GM19035 (cell line): ENCODE results near the gene P3H3.

ENCODE experiments used
- ATAC-seq: cut with Tn5 transposase; IDR thresholded peaks from one replicate; pipeline ENCODE4 v1.9.1; 2021; ENCODE audit not compliant: unreplicated experiment

The P3H3 gene, protein sequence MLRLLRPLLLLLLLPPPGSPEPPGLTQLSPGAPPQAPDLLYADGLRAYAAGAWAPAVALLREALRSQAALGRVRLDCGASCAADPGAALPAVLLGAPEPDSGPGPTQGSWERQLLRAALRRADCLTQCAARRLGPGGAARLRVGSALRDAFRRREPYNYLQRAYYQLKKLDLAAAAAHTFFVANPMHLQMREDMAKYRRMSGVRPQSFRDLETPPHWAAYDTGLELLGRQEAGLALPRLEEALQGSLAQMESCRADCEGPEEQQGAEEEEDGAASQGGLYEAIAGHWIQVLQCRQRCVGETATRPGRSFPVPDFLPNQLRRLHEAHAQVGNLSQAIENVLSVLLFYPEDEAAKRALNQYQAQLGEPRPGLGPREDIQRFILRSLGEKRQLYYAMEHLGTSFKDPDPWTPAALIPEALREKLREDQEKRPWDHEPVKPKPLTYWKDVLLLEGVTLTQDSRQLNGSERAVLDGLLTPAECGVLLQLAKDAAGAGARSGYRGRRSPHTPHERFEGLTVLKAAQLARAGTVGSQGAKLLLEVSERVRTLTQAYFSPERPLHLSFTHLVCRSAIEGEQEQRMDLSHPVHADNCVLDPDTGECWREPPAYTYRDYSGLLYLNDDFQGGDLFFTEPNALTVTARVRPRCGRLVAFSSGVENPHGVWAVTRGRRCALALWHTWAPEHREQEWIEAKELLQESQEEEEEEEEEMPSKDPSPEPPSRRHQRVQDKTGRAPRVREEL

DNA sequence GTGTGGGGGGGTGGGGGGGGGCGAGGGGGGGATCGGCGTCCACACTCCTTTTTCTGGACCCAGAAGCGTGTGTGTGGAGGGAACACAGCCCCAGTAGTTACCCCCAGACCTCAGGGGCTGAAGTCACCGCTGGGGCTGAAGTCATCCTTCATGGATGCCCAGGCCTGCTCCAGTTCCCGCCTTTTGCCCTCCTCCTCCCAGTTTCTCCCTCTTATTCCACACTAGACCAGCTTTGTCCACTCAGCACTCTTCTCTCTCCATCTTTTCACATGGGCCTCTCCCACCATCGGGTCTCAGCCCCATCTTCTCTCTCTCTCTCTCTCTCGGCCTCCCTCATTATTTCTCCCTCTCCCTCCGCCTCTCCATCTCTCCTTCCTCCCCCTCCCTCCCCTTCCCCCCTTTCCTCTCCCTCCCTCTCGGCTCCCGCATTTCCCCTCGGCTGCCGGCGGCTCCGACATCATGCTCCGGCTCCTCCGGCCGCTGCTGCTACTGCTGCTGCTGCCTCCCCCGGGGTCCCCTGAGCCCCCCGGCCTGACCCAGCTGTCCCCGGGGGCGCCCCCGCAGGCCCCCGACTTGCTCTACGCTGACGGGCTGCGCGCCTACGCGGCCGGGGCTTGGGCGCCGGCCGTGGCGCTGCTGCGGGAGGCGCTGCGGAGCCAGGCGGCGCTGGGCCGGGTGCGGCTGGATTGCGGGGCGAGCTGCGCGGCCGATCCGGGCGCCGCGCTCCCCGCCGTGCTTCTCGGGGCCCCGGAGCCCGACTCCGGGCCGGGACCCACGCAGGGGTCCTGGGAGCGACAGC, at the start of gene P3H3:
Gene P3H3 (plus strand): TSS at position 426 of the 799 bp plus-strand sequence. CDS start 34 bp downstream, at position 460.
- no peak for ATAC-seq

DNA sequence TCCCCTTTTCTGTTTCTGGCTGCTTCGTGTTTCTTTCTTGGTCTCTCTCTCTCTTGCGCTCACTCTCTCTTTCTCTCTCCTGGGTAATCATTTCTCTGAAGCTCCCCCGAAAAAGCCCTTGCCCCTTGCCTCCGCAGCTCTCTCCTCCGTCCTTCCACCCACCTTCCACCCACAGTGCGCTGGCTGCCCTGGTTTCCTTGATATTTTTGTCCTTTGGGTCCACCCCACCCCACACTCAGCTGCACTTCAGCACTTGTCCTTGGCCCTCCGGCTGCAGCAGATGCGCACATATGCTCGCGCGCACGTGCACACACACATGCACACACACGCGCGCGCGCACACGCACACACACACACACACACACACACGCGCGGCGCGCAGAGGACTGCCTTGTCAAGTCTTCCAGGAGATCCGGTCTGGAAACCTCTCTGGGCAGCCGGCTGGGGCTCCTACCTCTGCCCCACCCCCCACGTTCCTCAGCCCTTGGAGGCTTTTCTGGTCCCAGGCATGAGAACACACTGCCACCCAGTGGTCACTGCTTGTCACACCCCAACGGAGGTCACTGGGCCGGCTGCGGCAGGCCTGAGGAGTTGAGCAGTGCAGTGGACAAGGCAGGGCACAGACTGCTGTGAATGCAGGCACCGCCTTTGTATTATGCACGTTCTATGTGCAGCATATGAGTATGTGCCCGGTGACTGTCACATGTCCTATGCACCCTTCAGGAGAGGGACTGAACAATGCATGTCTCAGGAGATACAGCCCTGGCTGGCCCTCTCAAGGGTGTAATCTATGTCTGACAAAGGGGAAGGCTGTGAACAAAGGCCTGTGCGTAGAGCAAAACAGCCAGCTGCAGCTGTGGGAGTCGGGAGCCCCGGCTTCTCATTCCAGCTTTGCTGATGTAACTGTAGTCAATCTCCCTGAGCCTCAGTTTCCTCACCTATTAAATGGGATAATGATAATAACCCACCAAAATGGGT, 49.3 kb upstream of the P3H3 start:
- peak; percentile 81 for ATAC-seq

DNA sequence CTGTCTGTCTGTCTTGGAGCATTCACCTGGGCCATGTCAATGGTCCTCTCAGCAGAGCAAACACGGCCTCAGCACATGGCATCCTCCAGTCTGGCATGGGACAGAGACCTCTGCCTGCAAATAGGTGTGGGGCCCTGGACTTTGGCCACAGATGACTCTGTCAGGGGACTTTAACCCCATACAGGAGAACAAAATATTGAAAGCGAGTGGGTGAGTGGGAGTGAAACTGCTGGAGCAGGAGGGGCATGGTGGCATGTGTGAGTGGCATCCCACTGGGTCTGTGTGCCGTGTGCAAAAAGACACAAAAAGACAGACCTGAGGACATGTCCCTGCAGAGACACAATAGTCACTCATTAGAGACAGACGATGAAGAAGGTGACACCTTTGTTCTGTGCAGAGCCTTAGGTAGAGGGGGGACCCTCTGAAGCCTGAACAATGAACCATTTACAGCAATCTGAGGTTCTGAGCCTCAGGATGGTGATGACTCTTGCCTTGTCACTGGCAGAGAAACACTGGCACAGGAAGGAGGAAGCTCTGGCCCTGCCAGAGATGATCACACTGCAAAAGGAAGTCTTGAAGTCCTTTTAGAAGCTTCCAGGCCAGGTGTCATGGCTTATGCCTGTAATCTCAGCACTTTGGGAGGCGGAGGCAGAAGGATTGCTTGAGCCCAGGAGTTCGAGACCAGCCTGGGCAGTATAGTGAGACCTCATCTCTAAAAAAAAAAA, 48.3 kb upstream of the P3H3 start:
- no peak for ATAC-seq

DNA sequence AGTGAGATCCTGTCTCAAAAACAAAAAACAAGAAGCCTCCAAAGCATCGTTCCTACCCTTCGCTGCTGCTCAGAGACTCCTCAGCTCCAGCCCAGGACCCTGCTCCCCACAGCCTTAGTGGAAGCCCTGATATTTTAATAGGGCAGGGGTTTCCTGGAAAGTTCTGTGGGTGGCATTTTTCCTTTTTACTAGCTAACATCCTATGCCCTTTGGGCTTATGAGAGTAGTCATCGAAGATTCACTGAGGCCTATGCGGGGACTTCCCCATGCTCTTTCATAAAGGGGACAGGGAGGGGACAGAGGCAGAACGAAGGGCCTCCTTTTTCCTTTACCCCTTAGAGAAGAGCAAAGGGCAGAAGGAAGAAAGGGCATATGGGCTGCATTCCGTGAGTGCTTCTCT, 47.6 kb upstream of the P3H3 start:
- no peak for ATAC-seq

DNA sequence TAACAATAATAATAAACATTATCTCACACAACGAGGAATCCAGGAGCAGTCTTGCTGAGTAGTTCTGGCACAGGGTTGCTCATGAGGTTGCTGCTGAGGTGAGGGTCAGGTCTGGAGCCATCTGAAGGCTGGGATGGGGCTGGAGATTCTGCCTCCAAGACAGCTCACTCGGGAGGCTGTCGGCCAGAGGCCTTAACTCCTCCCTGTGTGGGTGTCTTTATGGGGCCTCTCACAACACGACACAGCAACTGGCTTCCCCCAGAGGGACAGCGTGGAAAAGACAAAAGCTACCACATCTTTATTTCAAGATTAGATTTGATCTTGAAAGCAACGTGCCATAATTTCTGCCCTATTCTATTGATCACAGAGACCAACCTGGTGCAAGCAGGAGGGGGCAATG, 46.1 kb upstream of the P3H3 start:
- ATAC-seq, result no peak

DNA sequence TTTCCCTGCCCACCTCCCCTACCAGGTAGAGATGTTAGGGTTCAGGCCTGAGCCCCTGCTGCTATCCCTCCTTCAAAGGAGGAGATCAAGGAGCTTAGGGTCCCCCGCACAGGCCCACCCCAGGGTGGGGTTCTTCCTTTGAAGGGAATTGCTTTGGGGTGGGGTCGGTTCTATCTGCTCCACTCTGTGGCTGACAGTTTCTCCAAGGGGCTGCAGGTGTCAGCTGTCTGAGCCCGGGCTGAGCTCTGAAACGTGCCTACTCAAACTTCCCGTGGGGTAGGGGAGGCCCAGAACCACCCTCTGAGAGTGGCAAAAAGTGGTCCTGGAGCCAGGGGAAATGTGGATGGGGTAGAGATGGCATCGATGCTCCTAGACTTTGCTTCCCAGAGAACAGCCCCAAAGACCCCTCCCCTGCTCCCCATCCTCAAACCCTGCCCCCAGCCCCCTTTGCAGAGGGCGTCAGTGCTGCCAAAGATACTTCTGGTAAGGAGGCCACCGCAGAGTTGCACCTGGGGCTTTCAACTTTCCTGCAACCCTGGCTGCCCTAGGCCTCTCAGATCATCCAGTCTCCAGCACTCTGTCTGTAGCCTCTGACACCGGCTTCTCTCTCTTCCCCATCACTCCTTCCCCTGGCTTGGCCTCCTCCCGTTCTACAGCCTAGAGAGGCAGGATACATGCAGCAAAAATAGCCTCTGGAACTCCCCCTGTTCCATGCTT, 45.2 kb upstream of the P3H3 start:
- no peak for ATAC-seq

DNA sequence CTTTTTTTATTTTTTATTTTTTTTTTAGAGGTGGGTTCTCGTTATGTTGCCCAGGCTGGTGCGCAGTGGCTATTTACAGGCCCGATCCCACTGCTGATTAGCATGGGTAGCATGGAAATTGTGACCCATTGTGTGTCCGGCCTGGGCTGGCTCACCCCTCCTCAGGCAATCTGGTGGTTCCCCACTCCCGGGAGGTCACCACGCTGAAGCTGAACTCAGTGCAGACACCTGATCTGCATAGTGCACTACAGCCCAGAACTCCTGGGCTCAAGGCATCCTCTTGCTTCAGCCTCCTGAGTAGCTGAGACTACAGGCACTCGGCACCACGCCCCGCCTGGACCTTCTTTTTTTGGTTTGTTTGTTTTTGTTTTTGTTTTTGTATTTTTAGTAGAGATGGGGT, 44.4 kb upstream of the P3H3 start:
- ATAC-seq, result no peak

DNA sequence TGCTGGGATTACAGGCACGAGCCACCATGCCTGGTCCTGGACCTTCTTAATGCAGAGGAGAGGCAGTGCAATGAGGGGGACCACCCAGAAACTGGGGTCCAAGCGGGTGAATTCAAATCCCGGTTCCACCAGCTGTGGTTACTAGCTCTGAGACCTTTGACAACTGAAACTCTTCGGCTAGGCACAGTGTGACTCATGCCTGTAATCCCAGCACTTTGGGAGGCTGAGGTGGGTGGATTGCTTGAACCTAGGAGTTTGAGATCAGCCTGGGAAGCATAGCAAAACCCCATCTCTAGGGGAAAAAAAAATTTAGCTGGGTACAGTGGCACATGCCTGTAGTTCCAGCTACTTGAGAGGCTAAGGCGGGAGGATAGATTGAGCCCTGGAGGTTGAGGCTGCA, 43.9 kb upstream of the P3H3 start:
- ATAC-seq, result no peak

DNA sequence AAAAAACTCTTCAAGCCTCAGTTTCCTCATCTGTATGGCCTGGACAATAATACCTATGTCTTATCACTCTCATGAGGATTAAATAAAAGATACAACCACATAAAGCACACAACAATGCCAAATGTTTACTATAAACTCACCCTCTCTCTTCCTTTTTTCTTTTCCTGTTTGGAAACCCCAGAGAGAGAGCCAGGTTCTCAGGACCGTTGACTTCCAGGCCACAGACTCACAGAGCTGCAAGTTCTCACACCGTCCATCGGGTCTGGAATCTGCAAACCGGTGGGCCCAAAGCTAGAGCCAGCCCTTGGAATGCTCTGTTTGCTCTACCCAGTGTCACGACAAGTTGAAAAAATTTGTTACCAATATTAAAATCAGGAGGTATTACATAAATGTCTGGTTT, 43.4 kb upstream of the P3H3 start:
- no peak for ATAC-seq

DNA sequence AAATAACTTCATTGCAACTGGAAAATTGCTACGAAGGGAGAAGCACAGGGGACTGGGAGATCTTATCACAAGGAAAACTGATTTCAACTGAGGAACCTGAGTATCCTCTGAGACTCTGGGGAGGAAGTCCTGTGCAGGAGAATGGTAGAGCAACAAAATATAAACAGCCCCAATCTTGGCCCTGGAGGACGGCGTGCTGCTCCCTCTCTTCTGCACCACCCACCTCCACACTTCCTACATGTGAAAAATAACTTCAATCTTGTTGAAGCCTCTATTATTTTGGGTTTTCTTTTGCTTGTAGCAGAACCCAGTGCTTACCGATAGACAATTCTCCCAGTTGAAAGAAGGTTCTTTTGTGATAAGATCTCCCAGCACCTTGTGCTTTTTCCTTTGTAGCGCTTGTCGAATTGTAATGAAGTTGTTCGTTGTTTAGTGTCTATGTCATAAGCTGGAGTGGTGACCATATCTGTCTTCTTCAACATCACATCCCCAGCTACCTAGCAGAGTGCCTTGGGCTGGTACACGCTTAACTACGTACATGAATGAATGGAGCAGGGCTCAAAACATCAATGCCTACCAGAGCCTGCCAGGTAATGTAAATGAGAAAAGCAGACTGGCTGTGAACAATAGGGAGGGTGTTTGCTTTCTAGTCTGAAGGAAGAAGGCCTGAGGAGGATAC, 41.7 kb upstream of the P3H3 start:
- no peak for ATAC-seq

DNA sequence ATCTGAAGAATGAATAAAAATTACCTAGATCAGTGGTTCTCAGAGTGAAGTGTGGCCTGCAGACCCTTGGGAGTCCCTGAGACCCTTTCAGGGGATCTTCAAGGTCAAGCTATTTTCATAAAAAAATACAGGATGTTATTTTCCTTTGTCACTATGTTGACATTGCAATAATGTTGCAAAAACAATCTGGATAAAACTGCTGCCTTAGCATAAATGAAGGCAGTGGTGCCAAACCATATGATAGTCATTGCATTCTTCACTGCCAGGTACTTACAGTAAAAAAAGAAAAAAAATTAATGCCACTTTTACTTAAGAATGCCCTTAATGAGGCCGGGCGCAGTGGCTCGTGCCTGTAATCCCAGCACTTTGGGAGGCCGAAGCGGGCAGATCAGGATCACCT, 40.9 kb upstream of the P3H3 start:
- no peak for ATAC-seq

DNA sequence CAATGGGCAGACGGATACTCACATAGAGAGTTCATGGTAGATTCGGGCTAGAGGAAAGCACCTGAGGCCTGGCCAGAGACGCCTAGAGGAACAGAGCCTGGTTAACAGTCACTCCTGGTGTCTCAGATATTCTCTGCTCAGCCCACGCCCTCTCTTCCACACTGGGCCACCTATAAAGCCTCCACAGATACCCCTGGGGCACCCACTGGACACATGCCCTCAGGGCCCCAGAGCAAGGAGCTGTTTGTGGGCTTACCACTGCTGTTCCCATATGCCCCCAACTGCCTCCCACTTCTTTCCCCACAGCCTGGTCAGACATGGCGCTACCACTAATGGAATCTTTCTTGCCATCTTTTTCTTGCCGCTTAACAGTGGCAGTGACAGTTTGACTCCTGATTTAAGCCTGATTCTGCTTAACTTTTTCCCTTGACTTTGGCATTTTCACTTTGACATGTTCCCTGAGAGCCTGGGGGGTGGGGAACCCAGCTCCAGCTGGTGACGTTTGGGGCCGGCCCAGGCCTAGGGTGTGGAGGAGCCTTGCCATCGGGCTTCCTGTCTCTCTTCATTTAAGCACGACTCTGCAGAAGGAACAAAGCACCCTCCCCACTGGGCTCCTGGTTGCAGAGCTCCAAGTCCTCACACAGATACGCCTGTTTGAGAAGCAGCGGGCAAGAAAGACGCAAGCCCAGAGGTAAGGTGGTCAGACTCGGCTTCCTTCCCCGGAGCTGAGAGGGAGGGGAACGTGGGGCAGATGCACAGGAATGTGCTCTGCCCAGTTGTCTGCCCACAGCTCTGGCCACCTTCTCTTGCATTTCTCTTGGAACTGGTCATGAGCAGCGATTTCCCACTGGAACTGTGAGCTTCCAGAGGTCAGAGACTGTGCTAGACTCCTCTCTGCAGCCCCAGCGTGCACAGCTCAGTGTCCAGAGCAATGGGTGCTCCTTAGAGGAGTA, 39.0 kb upstream of the P3H3 start, which contains the start of gene CD4:
Gene CD4 (plus strand): TSS at position 557 of the 953 bp plus-strand sequence. CDS start 10,611 bp downstream, outside the sequence.
- ATAC-seq, result no peak

DNA sequence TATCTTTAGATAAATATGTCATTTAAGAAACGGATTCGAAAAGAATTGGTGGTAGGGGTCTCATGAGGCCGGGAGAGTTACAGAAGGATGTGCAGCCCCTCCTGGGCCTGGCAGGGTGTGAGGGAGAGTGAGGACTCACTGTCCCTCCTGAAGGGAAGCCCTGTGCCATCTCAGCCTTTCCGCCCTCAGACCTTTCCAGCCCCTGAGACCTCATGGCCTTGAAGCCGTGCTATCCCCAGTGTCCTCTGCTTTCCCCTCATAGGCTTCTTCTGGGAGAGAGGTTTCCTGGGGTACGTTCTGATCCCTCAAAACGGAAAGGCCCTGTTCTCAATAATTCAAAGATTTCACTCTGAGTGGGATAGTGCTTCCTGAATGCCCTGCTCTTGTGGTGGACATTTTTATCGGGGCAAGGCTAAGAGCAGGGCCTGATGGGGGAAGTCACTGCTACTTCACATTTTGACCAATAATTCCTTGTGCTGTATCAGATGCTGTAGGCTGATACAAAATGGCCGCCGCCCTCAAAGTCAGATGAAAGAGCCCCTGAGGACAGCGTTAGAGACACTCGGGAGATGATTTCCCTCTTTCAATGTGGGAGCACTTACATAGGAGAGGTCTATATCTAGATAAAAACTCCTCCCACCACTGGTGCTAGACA, 37.6 kb upstream of the P3H3 start:
- ATAC-seq, result no peak

DNA sequence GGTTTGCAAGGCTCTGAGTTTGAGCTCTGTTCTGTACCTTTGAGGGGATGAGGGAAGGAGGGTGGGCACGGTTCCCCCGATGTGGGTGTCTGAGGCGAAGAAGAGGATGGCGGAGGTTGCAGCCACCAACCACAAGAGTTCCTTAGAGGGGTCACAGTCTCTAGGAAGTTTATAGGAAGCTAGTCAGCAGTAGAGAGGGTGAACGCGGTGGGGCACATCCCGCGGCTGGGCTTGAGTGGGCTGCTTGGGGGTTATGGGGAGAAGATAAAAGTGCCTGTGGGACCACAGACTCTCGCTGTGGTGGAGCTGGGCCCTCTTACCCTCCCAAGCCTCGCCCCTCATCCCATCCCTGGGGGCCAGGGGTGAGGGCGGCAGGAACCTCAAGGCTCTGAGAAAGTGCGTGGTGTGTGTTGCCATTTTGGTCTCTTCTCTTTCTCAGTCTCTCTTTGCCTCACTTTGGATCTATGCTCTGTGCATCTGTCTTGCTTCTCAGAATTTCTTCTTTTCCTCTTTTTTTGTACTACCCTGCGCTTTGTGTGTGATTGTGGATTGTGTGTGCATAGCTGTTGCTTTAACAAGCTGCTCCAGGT, 36.2 kb upstream of the P3H3 start:
- ATAC-seq, result no peak

DNA sequence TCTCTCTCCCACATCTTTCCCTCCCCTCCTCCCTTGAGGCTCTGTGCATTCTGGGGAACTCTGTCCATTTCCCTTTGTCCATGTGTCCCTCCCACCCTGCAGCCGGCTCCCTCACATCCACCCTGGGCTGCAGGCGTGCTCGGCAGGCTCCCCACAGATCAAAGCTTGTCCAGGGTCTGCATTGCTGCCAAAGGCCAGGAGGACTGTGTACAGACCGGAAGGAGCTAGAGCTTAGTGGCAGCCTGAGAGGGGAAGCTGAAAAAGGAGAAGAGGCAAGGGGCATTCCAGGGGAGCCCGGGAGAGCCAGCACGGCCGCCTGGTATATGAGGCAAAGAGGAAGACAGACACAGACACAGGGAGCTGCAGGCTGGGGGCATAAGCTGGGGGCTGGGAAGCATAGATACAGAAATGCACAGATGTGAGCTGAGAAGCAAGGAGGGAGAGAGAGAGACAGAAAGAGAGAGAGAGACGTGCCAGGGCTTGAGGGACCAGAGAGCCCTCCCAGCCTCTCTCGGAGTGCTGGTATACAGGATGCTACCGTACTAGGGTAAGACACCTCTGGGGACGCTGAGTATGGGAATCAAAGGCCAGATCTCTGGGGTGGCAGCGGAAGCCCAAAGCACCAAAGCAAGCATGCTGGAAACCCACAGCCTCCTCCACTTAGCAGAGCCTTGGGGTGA, 35.5 kb upstream of the P3H3 start:
- ATAC-seq, result no peak

DNA sequence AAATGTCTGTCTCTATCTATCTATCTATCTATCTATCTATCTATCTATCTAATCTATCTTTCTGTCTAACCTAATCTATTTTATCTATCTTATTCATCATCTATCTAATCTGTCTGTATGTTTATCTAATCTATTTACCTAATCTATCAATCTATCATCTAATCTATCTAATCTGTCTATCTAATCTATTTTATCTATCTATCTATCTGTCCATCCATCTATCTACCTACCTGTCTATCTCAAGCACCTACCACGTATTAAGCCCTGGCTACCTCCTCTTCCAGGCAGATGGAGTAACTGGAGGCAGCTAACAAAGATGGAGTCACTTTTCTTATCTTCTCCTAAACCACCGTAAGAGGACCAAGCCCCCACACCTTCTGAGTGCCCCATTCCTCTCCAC, 33.1 kb upstream of the P3H3 start:
- no peak for ATAC-seq
